IMR-90 (cell line): Measurements from ENCODE around the gene CMKLR1. TPM values are rescaled to one million over a fixed set of nuclear protein-coding genes. Genes with fewer than 3 reads are reported as not detected.
A peak's percentile ranks its signal among the peaks of the same experiment; 100 is the strongest.

Experiments used
- ATAC-seq: fragments of 200-7000 bp; cut with Tn5 transposase; 2 replicates; pipeline ENCODE4 v1.9.1; 2020; ENCODE audit warnings: low read depth, mild to moderate bottlenecking, moderate library complexity
- BruUV-seq: library from RNA; stranded (reverse); fragments of 400-500 nt; replicated peaks from 2 replicates; lab custom pipeline; 2021; lab: Mats Ljungman, UMichigan
- CTCF ChIA-PET: fragments of 300-600 bp; formaldehyde crosslinking; extraction: SDS; loops from one replicate; lab custom pipeline; 2021; ENCODE audit warnings: antibody characterized with exemption; lab: Yijun Ruan, JAX
- POLR2A ChIA-PET: fragments of 300-600 bp; sonication (Branson Sonifier 250); formaldehyde crosslinking; loops from one replicate; lab custom pipeline; 2022; ENCODE audit warnings: antibody characterized with exemption; ENCODE audit not compliant: unreplicated experiment; lab: Charles Lee
- DNase-seq: peaks from one replicate; pipeline ENCODE4 v3.0.0; 2013
- H2AFZ ChIP-seq: replicated peaks from 2 replicates; pipeline ENCODE3; 2013; ENCODE audit warnings: low read length, mild to moderate bottlenecking; ENCODE audit not compliant: poor library complexity
- H2AK5ac ChIP-seq: 2 replicates; pipeline ENCODE4 v1.6.1; 2013; ENCODE audit warnings: low read depth, low read length, inconsistent platforms
- H2AK9ac ChIP-seq: replicated peaks from 2 replicates; pipeline ENCODE3; 2013; ENCODE audit warnings: mild to moderate bottlenecking, low read depth, low read length, moderate library complexity; ENCODE audit not compliant: poor library complexity
- H2BK120ac ChIP-seq: 2 replicates; pipeline ENCODE4 v1.6.1; 2013; ENCODE audit warnings: low read depth, low read length, inconsistent platforms
- H2BK15ac ChIP-seq: 3 replicates; pipeline ENCODE4 v1.6.1; 2013; ENCODE audit warnings: low read depth, low read length, inconsistent platforms
- H2BK20ac ChIP-seq: 2 replicates; pipeline ENCODE4 v1.6.1; 2013; ENCODE audit warnings: low read depth, mild to moderate bottlenecking, inconsistent platforms, low read length, moderate library complexity
- H2BK5ac ChIP-seq: 2 replicates; pipeline ENCODE4 v1.6.1; 2013; ENCODE audit warnings: mild to moderate bottlenecking, low read depth, low read length, inconsistent platforms; ENCODE audit not compliant: poor library complexity, severe bottlenecking
- H3K14ac ChIP-seq: replicated peaks from 2 replicates; pipeline ENCODE4 v1.6.1; 2013; ENCODE audit warnings: low read depth, low read length, inconsistent platforms
- H3K18ac ChIP-seq: 2 replicates; pipeline ENCODE4 v1.6.1; 2013; ENCODE audit warnings: low read depth, low read length, control low read depth
- H3K23ac ChIP-seq: 2 replicates; pipeline ENCODE4 v1.6.1; 2013; ENCODE audit warnings: low read depth, low read length, inconsistent platforms
- H3K27ac ChIP-seq: 2 replicates; pipeline ENCODE4 v1.5.1; 2013; ENCODE audit warnings: mild to moderate bottlenecking, control low read depth, low read length; ENCODE audit not compliant: insufficient read depth
- H3K27me3 ChIP-seq: 2 replicates; pipeline ENCODE4 v1.6.1; 2013; ENCODE audit warnings: low read length; ENCODE audit not compliant: control insufficient read depth, insufficient read depth
- H3K36me3 ChIP-seq: 2 replicates; pipeline ENCODE4 v1.6.1; 2013; ENCODE audit warnings: low read length, mixed read lengths; ENCODE audit not compliant: control insufficient read depth, insufficient read depth
- H3K4ac ChIP-seq: 2 replicates; pipeline ENCODE4 v1.6.1; 2013; ENCODE audit warnings: low read depth, low read length, inconsistent platforms
- H3K4me1 ChIP-seq: 2 replicates; pipeline ENCODE4 v1.6.1; 2013; ENCODE audit warnings: low read length, mixed read lengths; ENCODE audit not compliant: control insufficient read depth, insufficient read depth
- H3K4me2 ChIP-seq: 2 replicates; pipeline ENCODE4 v1.6.1; 2013; ENCODE audit warnings: low read depth, mild to moderate bottlenecking, control low read depth, low read length, moderate library complexity
- H3K4me3 ChIP-seq: 2 replicates; pipeline ENCODE4 v1.5.1; 2013; ENCODE audit warnings: low read depth, mild to moderate bottlenecking, control low read depth, low read length, moderate library complexity; ENCODE audit not compliant: insufficient read depth
- H3K56ac ChIP-seq: 2 replicates; pipeline ENCODE4 v1.6.1; 2013; ENCODE audit warnings: low read length, inconsistent platforms; ENCODE audit not compliant: insufficient read depth; ENCODE audit errors: extremely low read depth
- H3K79me1 ChIP-seq, 2 experiments: 2 replicates each; pipeline ENCODE4 v1.6.1; 2013; ENCODE audit warnings: low read length in 2 of 2, inconsistent platforms in 1 of 2, low read depth in 1 of 2
- H3K9ac ChIP-seq: 2 replicates; pipeline ENCODE4 v1.6.1; 2013; ENCODE audit warnings: low read depth, low read length, control low read depth
- H3K9me1 ChIP-seq: 2 replicates; pipeline ENCODE4 v1.6.1; 2013; ENCODE audit warnings: low read length, inconsistent platforms; ENCODE audit not compliant: insufficient read depth
- H3K9me3 ChIP-seq: 2 replicates; pipeline ENCODE4 v1.6.1; 2013; ENCODE audit warnings: low read length; ENCODE audit not compliant: control insufficient read depth, insufficient read depth
- H4K20me1 ChIP-seq: 2 replicates; pipeline ENCODE4 v1.6.1; 2013; ENCODE audit warnings: low read length, inconsistent platforms; ENCODE audit not compliant: insufficient read depth
- H4K5ac ChIP-seq: 2 replicates; pipeline ENCODE4 v1.6.1; 2013; ENCODE audit warnings: mild to moderate bottlenecking, low read depth, low read length, control low read depth
- H4K8ac ChIP-seq, 2 experiments: 2 replicates each; pipeline ENCODE4 v1.6.1; 2013; ENCODE audit warnings: low read depth in 2 of 2, low read length in 2 of 2, control low read depth in 1 of 2, inconsistent platforms in 1 of 2
- H4K91ac ChIP-seq: 2 replicates; pipeline ENCODE4 v1.6.1; 2013; ENCODE audit warnings: low read depth, low read length, inconsistent platforms; ENCODE audit not compliant: insufficient read depth
- CEBPB ChIP-seq: IDR thresholded peaks from 2 replicates; pipeline ENCODE4 v1.6.1; 2012; ENCODE audit warnings: low read depth, low read length, improper control_type of control experiment
- MAFK ChIP-seq: IDR thresholded peaks from 2 replicates; pipeline ENCODE4 v1.6.1; 2012; ENCODE audit warnings: low read depth, low read length, improper control_type of control experiment
- MAZ ChIP-seq: IDR thresholded peaks from 2 replicates; pipeline ENCODE4 v1.6.1; 2012; ENCODE audit warnings: low read depth, mild to moderate bottlenecking, low read length, improper control_type of control experiment, moderate library complexity, borderline replicate concordance
- WGBS, 2 experiments: methylation state at CpG; one replicate each; pipeline versions ENCODE4 v1.1.5 to v1.1.7; 2013; ENCODE audit warnings: missing lambda C conversion rate in 2 of 2; ENCODE audit not compliant: insufficient read length in 1 of 2; ENCODE audit errors: extremely low coverage in 2 of 2; 5-methylcytosine and 5-hydroxymethylcytosine counted together
- dilution Hi-C: fragments of 300-500 bp; cut with HindIII; formaldehyde crosslinking; loops from one replicate; pipeline ENCODE4 v1.14.3; 2018; ENCODE audit warnings: low sequenced_read_pairs; ENCODE audit not compliant: unreplicated experiment
- in situ Hi-C: fragments of 300-500 bp; cut with MboI; formaldehyde crosslinking; loops from 3 replicates; pipeline ENCODE4 v1.14.3; 2019; ENCODE audit warnings: low sequenced_read_pairs, inconsistent platforms, mixed read lengths
- intact Hi-C: fragments of 100-400 bp; cut with micrococcal nuclease; formaldehyde crosslinking; loops from 2 replicates; pipeline ENCODE4 v1.10.0; 2022
- polyA plus RNA-seq, 3 experiments: library from polyadenylated mRNA; depleted of rRNA; stranded (reverse); fragments of >200 nt; gene quantifications; 2 replicates each; pipeline ENCODE4 v1.2.3, GENCODE V29; 2012; ENCODE audit warnings: low replicate concordance in 1 of 3
- total RNA-seq: library from RNA; depleted of rRNA; stranded (reverse); fragments of >200 nt; gene quantifications from 2 replicates; pipeline ENCODE4 v1.2.3, GENCODE V29; 2012
- TF ChIP-seq, protein P1 (sequence below): fragments of 150-350 bp; IDR thresholded peaks from 2 replicates; pipeline ENCODE4 v1.6.1; 2016; ENCODE audit warnings: low read depth, mild to moderate bottlenecking, low read length, moderate library complexity, borderline replicate concordance

Gene CMKLR1
- total and polyA plus RNA-seq, 2 of the 4 experiments (the other 2 are of a cell fraction): not detected

DNA sequence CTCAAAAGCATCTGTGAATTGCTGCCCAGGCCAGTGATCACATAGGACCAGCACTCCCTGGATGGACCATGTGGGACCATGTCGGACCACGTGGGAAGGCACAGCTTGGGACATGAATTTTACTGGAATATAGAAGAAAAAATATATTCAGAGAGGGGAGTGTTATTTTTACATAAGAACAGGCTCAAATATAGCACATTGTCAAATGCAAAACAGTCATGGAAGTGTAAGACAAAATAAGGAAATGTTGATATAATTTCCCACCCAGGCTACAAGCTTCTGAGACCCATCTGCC lies 68.3 kb downstream of the CMKLR1 start:
- H4K8ac ChIP-seq: no peak overlapping the region
- no peak overlapping the region for H3K4me2 ChIP-seq
- H3K18ac ChIP-seq: no peak overlapping the region
- no peaks in the 10 kb centered on the region for H4K20me1 ChIP-seq
- no peaks in the 10 kb centered on the region for H3K27me3 ChIP-seq
- H2BK120ac ChIP-seq: no peak overlapping the region
- H3K9ac ChIP-seq: no peak overlapping the region
- H2BK5ac ChIP-seq: no peak overlapping the region
- DNase-seq (no peak), ATAC-seq (no peak)
- no peak overlapping the region for H3K27ac ChIP-seq
- dilution Hi-C loops: no loop called here
- no peak overlapping the region for H3K4ac ChIP-seq
- no peaks in the 10 kb centered on the region for H3K9me1 ChIP-seq
- no peaks in the 10 kb centered on the region; the same call in 1 of the 2 replicates for H3K9me3 ChIP-seq
- H3K4me3 ChIP-seq: no peak overlapping the region
- TF ChIP-seq MAFK (no peak), CEBPB (no peak), MAZ (no peak)
- TF ChIP-seq, protein P1, sequence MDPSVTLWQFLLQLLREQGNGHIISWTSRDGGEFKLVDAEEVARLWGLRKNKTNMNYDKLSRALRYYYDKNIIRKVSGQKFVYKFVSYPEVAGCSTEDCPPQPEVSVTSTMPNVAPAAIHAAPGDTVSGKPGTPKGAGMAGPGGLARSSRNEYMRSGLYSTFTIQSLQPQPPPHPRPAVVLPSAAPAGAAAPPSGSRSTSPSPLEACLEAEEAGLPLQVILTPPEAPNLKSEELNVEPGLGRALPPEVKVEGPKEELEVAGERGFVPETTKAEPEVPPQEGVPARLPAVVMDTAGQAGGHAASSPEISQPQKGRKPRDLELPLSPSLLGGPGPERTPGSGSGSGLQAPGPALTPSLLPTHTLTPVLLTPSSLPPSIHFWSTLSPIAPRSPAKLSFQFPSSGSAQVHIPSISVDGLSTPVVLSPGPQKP: no peak
- BruUV-seq: no TSS peak
- H2AK9ac ChIP-seq: peak overlapping the region; percentile 3
- H3K23ac ChIP-seq: no peak overlapping the region
- no peak overlapping the region for H2AFZ ChIP-seq
- H3K14ac ChIP-seq: no peak overlapping the region
- intact Hi-C loops: no loop called here
- no peak overlapping the region for H3K56ac ChIP-seq
- WGBS, 2 experiments: no CpG with 5 or more reads among the region's 2 CpGs
- POLR2A ChIA-PET: no interaction called here
- in situ Hi-C loops: no loop called here
- no peak overlapping the region for H2AK5ac ChIP-seq
- H3K4me1 ChIP-seq: no peaks in the 10 kb centered on the region
- H2BK15ac ChIP-seq: no peak overlapping the region
- no peak overlapping the region for H4K91ac ChIP-seq
- no peaks in the 10 kb centered on the region for H3K79me1 ChIP-seq
- CTCF ChIA-PET: no interaction called here
- no peak overlapping the region for H2BK20ac ChIP-seq
- H3K36me3 ChIP-seq: no peaks in the 10 kb centered on the region
- H4K5ac ChIP-seq: no peak overlapping the region
